Measurements from ENCODE around the gene GPR89B.
"Not testable (repeated sequence)": the region's sequence is repeated elsewhere in the genome, so short reads cannot be mapped to it uniquely, and the experiment has no call there.

GPR89B gene

DNA sequence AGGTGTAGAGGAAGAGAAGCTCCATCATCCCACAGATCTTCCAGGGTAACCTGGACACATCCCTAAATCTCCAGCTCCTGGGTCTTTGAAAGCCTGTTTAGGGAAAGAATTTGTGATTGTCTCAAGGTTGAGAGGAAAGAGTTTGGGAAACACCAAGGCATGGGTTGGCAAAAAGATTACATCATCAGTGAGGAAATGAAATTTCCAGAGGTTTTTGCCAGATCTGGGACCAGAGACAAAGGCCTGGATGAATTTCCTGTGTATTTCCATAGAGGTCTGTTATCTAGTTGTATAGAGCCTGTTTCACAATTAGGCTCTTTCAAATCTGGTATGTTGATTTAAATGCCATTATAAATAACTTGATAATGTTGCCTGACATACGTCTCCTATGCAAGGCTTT lies 82.3 kb downstream of the GPR89B start:
- no peak overlapping the region for H3K27ac ChIP-seq
- H2AFZ ChIP-seq (ENCODE audit: low read depth), result no peak overlapping the region
- H4K20me1 ChIP-seq (ENCODE audit: insufficient read depth), result no peaks in the 10 kb centered on the region
- no peaks in the 10 kb centered on the region for H3K27me3 ChIP-seq (ENCODE audit: insufficient read depth, low read depth)
- no peak overlapping the region for H3K4me3 ChIP-seq (IDR thresholded peaks at IDR 0.05; ENCODE audit: insufficient read depth, low read depth, low read length)
- H3K36me3 ChIP-seq (ENCODE audit: insufficient read depth), result no peaks in the 10 kb centered on the region
- no peaks in the 10 kb centered on the region for H3K4me1 ChIP-seq (ENCODE audit: low read depth, poor library complexity, severe bottlenecking)
- TF ChIP-seq, protein P1, sequence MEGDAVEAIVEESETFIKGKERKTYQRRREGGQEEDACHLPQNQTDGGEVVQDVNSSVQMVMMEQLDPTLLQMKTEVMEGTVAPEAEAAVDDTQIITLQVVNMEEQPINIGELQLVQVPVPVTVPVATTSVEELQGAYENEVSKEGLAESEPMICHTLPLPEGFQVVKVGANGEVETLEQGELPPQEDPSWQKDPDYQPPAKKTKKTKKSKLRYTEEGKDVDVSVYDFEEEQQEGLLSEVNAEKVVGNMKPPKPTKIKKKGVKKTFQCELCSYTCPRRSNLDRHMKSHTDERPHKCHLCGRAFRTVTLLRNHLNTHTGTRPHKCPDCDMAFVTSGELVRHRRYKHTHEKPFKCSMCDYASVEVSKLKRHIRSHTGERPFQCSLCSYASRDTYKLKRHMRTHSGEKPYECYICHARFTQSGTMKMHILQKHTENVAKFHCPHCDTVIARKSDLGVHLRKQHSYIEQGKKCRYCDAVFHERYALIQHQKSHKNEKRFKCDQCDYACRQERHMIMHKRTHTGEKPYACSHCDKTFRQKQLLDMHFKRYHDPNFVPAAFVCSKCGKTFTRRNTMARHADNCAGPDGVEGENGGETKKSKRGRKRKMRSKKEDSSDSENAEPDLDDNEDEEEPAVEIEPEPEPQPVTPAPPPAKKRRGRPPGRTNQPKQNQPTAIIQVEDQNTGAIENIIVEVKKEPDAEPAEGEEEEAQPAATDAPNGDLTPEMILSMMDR (conservative IDR thresholded peaks at IDR 0.05; ENCODE audit: low read depth, low read length), result no peak
- H3K79me2 ChIP-seq (ENCODE audit: insufficient read depth, low read depth), result no peaks in the 10 kb centered on the region
- H3K9ac ChIP-seq, result no peak overlapping the region
- H3K4me2 ChIP-seq, result no peak overlapping the region

DNA sequence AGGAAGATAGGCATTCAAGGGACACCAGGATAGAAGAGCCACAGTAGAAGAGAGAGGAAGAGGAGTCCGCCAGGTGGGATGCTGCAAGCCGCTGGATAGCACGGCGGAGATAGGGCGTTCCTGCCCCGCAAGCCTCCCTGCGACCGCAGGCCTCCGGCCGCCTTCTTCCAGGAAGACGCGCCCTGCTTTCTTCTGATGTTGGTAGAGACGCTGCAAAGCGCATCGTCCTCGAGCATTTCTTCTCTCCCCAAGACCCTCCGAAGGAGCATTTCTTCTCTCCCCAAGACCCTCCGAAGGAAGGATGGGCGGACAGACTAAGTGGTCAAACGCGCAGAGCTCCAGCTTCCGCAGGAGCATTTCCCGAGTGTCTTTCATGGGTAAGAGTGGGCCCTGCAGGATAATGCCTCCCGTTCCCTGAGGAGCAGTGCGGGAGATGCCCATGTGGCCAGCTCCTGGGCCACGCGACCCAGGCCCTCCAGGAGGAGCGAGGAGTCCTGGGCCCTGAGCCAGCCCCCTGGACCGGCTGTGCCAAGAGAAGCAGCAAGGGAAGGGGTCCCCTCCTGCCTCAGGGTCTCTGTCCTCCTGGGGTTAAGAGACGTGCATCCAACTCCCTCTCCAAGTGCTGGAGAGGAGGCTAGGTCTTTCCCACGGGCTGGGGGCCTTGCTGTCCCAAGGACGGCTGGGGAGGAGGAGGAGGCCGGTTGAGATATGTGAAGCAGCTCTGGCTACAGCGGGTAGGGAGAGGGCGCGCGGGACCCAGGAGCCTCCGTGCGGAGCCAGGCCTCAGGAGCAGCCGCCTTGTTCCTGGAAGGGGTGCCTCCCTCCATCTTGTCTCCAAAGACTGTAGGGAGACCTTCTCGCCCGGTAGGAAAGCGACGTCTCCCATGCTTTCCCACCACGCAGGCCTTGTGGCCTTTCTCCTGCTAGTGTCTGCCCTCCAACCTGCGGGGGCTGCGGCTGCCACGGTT lies 85.2 kb downstream of the GPR89B start:
- H3K27ac ChIP-seq; H3K4me3 ChIP-seq (IDR thresholded peaks at IDR 0.05; ENCODE audit: insufficient read depth, low read depth, low read length); H3K4me1 ChIP-seq (ENCODE audit: low read depth, poor library complexity, severe bottlenecking); H3K4me2 ChIP-seq; H3K36me3 ChIP-seq (ENCODE audit: insufficient read depth); H3K9ac ChIP-seq; H4K20me1 ChIP-seq (ENCODE audit: insufficient read depth); H3K79me2 ChIP-seq (ENCODE audit: insufficient read depth, low read depth); H3K27me3 ChIP-seq (ENCODE audit: insufficient read depth, low read depth); H2AFZ ChIP-seq (ENCODE audit: low read depth): not testable (repeated sequence)

DNA sequence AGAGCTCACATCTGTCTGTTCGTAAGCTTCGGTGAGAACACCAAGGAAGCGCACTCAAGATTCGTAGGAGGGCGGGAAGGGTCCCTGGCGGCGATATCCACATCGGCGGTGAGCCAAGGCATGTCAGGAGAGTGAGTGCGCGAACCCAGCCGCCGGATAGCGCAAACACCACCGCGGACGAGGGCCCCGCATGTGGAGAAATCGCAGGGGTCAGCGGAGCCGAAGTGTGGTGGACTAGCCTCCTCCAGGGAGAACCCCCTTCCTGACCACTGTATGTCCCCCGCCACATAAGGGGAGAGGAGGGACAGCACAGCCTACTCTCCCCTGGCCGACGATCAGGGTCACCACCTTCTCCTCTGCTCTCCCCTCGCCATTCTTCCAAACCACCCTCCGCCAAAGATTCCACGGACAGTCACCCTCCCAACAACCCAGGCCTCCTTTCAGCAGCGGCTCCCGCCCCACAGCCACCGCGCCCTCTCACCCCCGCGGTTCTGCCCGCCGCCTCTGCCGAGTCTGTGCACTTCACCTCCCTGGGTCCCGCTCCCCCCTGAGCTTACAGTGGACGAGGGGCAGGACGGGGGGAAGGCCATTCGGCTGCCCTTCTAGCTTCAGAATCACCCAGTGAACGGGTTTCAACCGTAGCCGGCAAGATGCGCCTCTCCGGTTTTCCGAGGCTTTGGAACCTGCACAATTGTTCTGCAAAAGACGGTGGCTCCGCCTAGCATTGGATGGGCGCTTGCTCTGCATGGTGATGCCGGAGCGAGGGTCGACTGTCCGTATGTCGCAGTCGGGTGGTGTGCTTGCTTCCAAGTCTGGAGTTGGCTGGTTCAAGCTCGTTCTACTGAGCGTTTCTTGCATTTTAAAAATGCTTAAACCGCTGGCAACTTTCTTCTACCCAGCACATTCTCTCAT lies 86.3 kb downstream of the GPR89B start:
- not testable (repeated sequence) for H3K9ac ChIP-seq; H3K36me3 ChIP-seq (ENCODE audit: insufficient read depth); H3K27ac ChIP-seq; H3K4me1 ChIP-seq (ENCODE audit: low read depth, poor library complexity, severe bottlenecking); H3K79me2 ChIP-seq (ENCODE audit: insufficient read depth, low read depth); H4K20me1 ChIP-seq (ENCODE audit: insufficient read depth); H3K27me3 ChIP-seq (ENCODE audit: insufficient read depth, low read depth); H2AFZ ChIP-seq (ENCODE audit: low read depth); H3K4me2 ChIP-seq; H3K4me3 ChIP-seq (IDR thresholded peaks at IDR 0.05; ENCODE audit: insufficient read depth, low read depth, low read length)

DNA sequence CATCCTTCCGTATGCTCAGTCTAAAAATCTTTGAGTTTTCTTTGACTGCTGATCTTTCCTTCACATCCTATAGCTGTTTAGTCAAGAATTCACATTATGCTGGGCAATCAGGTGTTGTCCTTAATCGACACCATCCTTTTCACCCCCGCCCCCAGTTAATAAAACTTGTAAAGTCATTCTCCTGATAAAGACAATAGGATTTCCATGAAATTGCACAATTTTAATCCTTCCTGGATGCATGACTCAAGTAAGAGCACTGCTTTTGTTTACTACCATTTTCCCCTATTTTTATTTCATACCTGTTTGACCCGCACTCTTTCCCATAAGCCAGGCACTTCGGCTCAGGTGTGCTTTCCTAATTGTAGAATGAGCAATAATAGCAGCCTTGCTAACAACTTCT lies 96.7 kb downstream of the GPR89B start:
- H3K4me3 ChIP-seq (IDR thresholded peaks at IDR 0.05; ENCODE audit: insufficient read depth, low read depth, low read length); H2AFZ ChIP-seq (ENCODE audit: low read depth): not testable (repeated sequence)

DNA sequence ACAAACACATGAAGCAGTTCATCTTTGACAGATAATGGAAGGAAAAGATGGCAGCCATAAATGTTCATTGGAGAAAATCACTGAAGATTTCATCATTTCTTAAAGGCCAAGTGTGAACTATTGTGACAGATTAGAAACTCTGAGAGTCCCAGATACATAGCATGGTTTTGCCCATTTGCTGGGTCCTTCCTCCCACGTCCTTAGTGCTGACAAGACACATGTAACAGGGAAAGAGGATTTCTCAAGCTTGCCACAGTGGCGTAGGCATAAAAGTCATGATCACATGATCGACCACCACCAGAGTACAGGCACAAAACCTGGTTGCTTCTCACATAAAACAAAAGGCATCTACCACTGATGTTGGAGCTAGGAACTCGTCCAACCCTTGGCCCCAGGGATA lies 98.8 kb downstream of the GPR89B start:
- H3K9ac ChIP-seq; H3K4me3 ChIP-seq (IDR thresholded peaks at IDR 0.05; ENCODE audit: insufficient read depth, low read depth, low read length); H3K4me2 ChIP-seq; H4K20me1 ChIP-seq (ENCODE audit: insufficient read depth); H2AFZ ChIP-seq (ENCODE audit: low read depth); H3K36me3 ChIP-seq (ENCODE audit: insufficient read depth); H3K79me2 ChIP-seq (ENCODE audit: insufficient read depth, low read depth); H3K27me3 ChIP-seq (ENCODE audit: insufficient read depth, low read depth); H3K4me1 ChIP-seq (ENCODE audit: low read depth, poor library complexity, severe bottlenecking); H3K27ac ChIP-seq: not testable (repeated sequence)

More for the DNA sequence above, 96.7 kb downstream of the GPR89B start:
- not testable (repeated sequence) for H4K20me1 ChIP-seq (ENCODE audit: insufficient read depth); H3K9ac ChIP-seq; H3K4me1 ChIP-seq (ENCODE audit: low read depth, poor library complexity, severe bottlenecking); H3K4me2 ChIP-seq; H3K79me2 ChIP-seq (ENCODE audit: insufficient read depth, low read depth); H3K27ac ChIP-seq; H3K36me3 ChIP-seq (ENCODE audit: insufficient read depth); H3K27me3 ChIP-seq (ENCODE audit: insufficient read depth, low read depth)

DNA sequence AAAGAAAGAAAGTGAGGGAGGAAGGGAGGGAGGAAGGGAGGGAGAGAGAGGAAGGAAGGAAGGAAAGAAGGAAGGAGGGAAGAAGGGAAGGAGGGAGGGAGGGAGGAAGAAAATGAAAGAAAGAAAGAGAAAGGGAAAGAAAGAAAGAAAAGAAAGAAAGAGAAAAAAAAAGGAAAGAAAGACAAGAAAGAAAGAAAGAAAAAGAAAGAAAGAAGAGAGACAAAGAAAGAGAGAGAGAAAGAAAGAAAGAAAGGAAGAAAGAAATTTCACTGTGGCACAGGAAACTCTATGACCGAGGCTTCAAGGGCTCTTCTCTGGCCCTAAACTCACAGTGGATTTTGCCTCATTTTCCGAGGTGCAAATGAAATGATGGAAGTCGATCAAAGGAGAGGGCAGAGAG lies 104.0 kb downstream of the GPR89B start:
- H4K20me1 ChIP-seq (ENCODE audit: insufficient read depth); H3K9ac ChIP-seq; H3K4me1 ChIP-seq (ENCODE audit: low read depth, poor library complexity, severe bottlenecking); H3K27ac ChIP-seq; H3K27me3 ChIP-seq (ENCODE audit: insufficient read depth, low read depth); H3K4me2 ChIP-seq; H2AFZ ChIP-seq (ENCODE audit: low read depth); H3K4me3 ChIP-seq (IDR thresholded peaks at IDR 0.05; ENCODE audit: insufficient read depth, low read depth, low read length); H3K36me3 ChIP-seq (ENCODE audit: insufficient read depth); H3K79me2 ChIP-seq (ENCODE audit: insufficient read depth, low read depth): not testable (repeated sequence)

DNA sequence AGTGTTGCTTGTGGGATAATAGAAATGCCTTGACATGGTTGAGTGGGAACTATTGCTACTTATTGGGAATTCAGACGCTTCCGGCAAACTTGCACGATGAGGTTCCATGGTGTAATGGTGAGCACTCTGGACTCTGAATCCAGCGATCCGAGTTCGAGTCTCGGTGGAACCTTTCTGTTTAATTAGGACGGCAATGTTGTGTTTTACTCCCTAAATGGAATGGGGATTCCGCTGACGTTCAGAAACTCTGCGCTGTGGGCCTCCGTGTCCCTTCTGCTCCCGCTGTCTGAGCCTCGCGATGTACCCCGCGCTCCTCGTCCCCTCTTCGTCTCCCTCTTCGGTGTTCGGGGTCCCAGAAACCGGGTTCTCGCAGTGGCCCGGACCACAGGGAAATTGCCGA lies 104.5 kb downstream of the GPR89B start:
- H3K27ac ChIP-seq; H3K4me3 ChIP-seq (IDR thresholded peaks at IDR 0.05; ENCODE audit: insufficient read depth, low read depth, low read length); H3K4me2 ChIP-seq; H3K79me2 ChIP-seq (ENCODE audit: insufficient read depth, low read depth); H3K36me3 ChIP-seq (ENCODE audit: insufficient read depth); H3K4me1 ChIP-seq (ENCODE audit: low read depth, poor library complexity, severe bottlenecking); H3K9ac ChIP-seq; H3K27me3 ChIP-seq (ENCODE audit: insufficient read depth, low read depth); H4K20me1 ChIP-seq (ENCODE audit: insufficient read depth); H2AFZ ChIP-seq (ENCODE audit: low read depth): not testable (repeated sequence)

DNA sequence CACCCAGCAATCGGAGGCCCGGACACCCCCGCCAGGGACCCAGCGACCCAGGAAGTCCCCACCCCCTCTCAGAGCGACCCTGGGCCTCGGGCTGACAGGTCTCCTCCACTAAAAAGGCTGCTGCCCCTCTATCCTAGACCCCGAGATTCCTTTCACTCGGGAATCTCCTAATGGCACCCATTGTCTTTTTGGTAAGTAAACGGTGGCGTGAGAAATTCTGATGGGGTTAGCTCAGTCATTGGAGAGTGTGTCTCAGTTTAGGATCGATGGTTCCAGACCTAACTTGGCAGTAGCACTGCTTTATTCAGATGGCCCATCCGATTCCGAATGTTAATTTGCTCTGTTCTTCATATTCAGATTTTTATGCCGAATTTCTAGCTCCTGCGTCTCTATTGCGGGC lies 104.9 kb downstream of the GPR89B start:
- H3K4me3 ChIP-seq (IDR thresholded peaks at IDR 0.05; ENCODE audit: insufficient read depth, low read depth, low read length); H3K9ac ChIP-seq; H3K4me2 ChIP-seq: not testable (repeated sequence)

DNA sequence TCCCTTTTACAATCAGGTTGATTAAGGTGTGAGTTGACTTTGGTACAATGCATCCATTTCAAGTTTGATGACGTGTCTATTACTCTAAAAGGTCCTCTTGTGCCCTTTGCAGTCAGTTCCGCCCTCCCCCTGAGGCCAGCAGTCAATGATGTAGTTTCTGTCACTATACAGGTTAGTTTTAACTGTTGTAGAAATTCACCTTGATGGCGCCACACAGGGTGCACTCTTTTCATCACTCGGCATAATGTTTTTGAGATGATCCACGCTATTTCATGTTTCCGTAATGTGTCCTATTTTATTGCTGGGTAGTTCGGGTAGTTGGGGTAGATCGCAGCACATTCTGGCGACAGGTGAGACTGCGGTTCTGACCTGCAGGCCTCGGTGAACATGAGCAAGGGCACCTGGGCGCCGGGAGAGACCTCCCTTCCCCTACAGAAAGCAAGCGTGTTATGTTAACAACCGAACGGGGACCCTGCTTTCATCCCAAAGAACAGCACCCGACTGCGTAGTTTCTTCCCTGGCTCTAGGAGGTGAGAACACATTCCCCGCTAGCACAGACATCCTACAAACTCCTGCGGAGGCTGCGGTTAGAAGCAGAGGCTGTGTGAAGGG lies 109.7 kb downstream of the GPR89B start:
- Histone ChIP-seq H3K27ac (peak overlapping the region; percentile 69; the same call in 1 of the 2 replicates), H3K4me2 (peak overlapping the region; percentile 52), H3K9ac (peak overlapping the region; percentile 76; the same call in 1 of the 2 replicates), H2AFZ (ENCODE audit: low read depth) (peak overlapping the region; percentile 20; the same call in 1 of the 2 replicates), H3K4me3 (IDR thresholded peaks at IDR 0.05; ENCODE audit: insufficient read depth, low read depth, low read length) (peak overlapping the region; percentile 42)
- H3K36me3 ChIP-seq (ENCODE audit: insufficient read depth); H3K79me2 ChIP-seq (ENCODE audit: insufficient read depth, low read depth); H3K27me3 ChIP-seq (ENCODE audit: insufficient read depth, low read depth); H4K20me1 ChIP-seq (ENCODE audit: insufficient read depth); H3K4me1 ChIP-seq (ENCODE audit: low read depth, poor library complexity, severe bottlenecking): not testable (repeated sequence)

More for the DNA sequence above, 104.9 kb downstream of the GPR89B start:
- not testable (repeated sequence) for H3K79me2 ChIP-seq (ENCODE audit: insufficient read depth, low read depth); H2AFZ ChIP-seq (ENCODE audit: low read depth); H3K36me3 ChIP-seq (ENCODE audit: insufficient read depth); H3K27me3 ChIP-seq (ENCODE audit: insufficient read depth, low read depth); H3K27ac ChIP-seq; H4K20me1 ChIP-seq (ENCODE audit: insufficient read depth); H3K4me1 ChIP-seq (ENCODE audit: low read depth, poor library complexity, severe bottlenecking)
